Keratinocyte (primary cell): Measurements from ENCODE around the gene SLC26A8. TPM values are rescaled to one million over a fixed set of nuclear protein-coding genes. Genes with fewer than 3 reads are reported as not detected.

Experiments used
- DNase-seq: peaks from one replicate; pipeline ENCODE4 v3.0.0-alpha.2; 2011; ENCODE audit warnings: low read depth, missing footprints, low spot score
- FAIRE-seq: peaks from 2 replicates; lab custom pipeline; 2011; peaks lifted over from hg19 to GRCh38; lab: Jason Lieb, UNC
- H2AFZ ChIP-seq: 2 replicates; pipeline ENCODE4 v1.6.0; 2012; ENCODE audit warnings: low read length, control low read depth, inconsistent platforms; ENCODE audit not compliant: control insufficient read depth
- H3K27ac ChIP-seq: 2 replicates; pipeline ENCODE4 v1.5.1; 2011; ENCODE audit warnings: low read length; ENCODE audit not compliant: control insufficient read depth, insufficient read depth
- H3K27me3 ChIP-seq: 3 replicates; pipeline ENCODE4 v1.6.0; 2011; ENCODE audit warnings: low read length; ENCODE audit not compliant: control insufficient read depth, insufficient read depth; ENCODE audit errors: extremely low read depth
- H3K36me3 ChIP-seq, 2 experiments: 2 replicates in 1 of 2; 3 replicates in 1 of 2; pipeline ENCODE4 v1.5.1; 2011; ENCODE audit warnings: low read length in 2 of 2, mild to moderate bottlenecking in 1 of 2; ENCODE audit not compliant: control insufficient read depth in 2 of 2, insufficient read depth in 2 of 2; ENCODE audit errors: extremely low read depth in 1 of 2
- H3K4me1 ChIP-seq: 3 replicates; pipeline ENCODE4 v1.5.1; 2011; ENCODE audit warnings: low read length; ENCODE audit not compliant: control insufficient read depth, insufficient read depth; ENCODE audit errors: extremely low read depth
- H3K4me2 ChIP-seq: 3 replicates; pipeline ENCODE4 v1.6.0; 2011; ENCODE audit warnings: low read depth, low read length; ENCODE audit not compliant: control insufficient read depth, insufficient read depth; ENCODE audit errors: extremely low read depth
- H3K4me3 ChIP-seq, 3 experiments: fragments of 200-600 bp in 1 of 3; sonication (generic) in 1 of 3; 2 replicates in 2 of 3; 3 replicates in 1 of 3; pipeline ENCODE4 v1.5.1; 2011 to 2016; ENCODE audit warnings: low read length in 3 of 3, mild to moderate bottlenecking in 3 of 3, control low read depth in 2 of 3, inconsistent platforms in 1 of 3, low read depth in 1 of 3, mixed read lengths in 1 of 3, mixed run types in 1 of 3, moderate library complexity in 1 of 3; ENCODE audit not compliant: control insufficient read depth in 2 of 3, insufficient read depth in 2 of 3; ENCODE audit errors: extremely low read depth in 1 of 3
- H3K79me2 ChIP-seq: 2 replicates; pipeline ENCODE4 v1.6.0; 2012; ENCODE audit warnings: low read length; ENCODE audit not compliant: control insufficient read depth, insufficient read depth
- H3K9ac ChIP-seq: 3 replicates; pipeline ENCODE4 v1.6.0; 2011; ENCODE audit warnings: low read length; ENCODE audit not compliant: control insufficient read depth, insufficient read depth; ENCODE audit errors: extremely low read depth
- H3K9me1 ChIP-seq: 3 replicates; pipeline ENCODE4 v1.6.0; 2011; ENCODE audit warnings: low read length; ENCODE audit not compliant: control insufficient read depth, insufficient read depth; ENCODE audit errors: extremely low read depth
- H3K9me3 ChIP-seq: 2 replicates; pipeline ENCODE4 v1.5.1; 2012; ENCODE audit warnings: low read depth, low read length; ENCODE audit not compliant: control insufficient read depth
- H4K20me1 ChIP-seq: 3 replicates; pipeline ENCODE4 v1.6.0; 2011; ENCODE audit warnings: low read length; ENCODE audit not compliant: control insufficient read depth, insufficient read depth; ENCODE audit errors: extremely low read depth
- EZH2 ChIP-seq: IDR thresholded peaks from one replicate; pipeline ENCODE4 v1.6.1; 2012; ENCODE audit warnings: inconsistent platforms, mild to moderate bottlenecking, low read length, moderate library complexity
- dilution Hi-C: fragments of 300-500 bp; cut with MboI; formaldehyde crosslinking; loops from one replicate; pipeline ENCODE4 v1.7.0; 2020; ENCODE audit warnings: low sequenced_read_pairs; ENCODE audit not compliant: extremely low pct_ligation_motif_present
- polyA plus RNA-seq, 5 experiments: library from polyadenylated mRNA; depleted of rRNA in 3 of 5; stranded (reverse) in 3 of 5; stranded (forward) in 1 of 5; unstranded in 1 of 5; fragments of >200 nt; gene quantifications; 1 replicate in 1 of 5; 2 replicates in 3 of 5; 3 replicates in 1 of 5; pipeline versions ENCODE4 v1.2.1 to v1.2.3, GENCODE V29; 2011 to 2012; ENCODE audit warnings: missing spikeins in 2 of 5, low read depth in 1 of 5, low replicate concordance in 1 of 5
- TF ChIP-seq, protein P1 (sequence below), 3 experiments: IDR thresholded peaks in 1 of 3; conservative IDR thresholded peaks in 1 of 3; optimal IDR thresholded peaks in 1 of 3; 2 replicates in 2 of 3; 3 replicates in 1 of 3; pipeline versions ENCODE3 to v1.5.1; 2011; ENCODE audit warnings: low read length in 3 of 3, mild to moderate bottlenecking in 3 of 3, moderate library complexity in 2 of 3, control low read depth in 1 of 3, inconsistent platforms in 1 of 3; ENCODE audit not compliant: insufficient read depth in 2 of 3; ENCODE audit errors: extremely low read depth in 1 of 3

Gene SLC26A8
- polyA plus RNA-seq, 1 donor (not counting 4 experiments of a cell fraction or from before 2014, with no cell fraction given) = 0.18 TPM

DNA sequence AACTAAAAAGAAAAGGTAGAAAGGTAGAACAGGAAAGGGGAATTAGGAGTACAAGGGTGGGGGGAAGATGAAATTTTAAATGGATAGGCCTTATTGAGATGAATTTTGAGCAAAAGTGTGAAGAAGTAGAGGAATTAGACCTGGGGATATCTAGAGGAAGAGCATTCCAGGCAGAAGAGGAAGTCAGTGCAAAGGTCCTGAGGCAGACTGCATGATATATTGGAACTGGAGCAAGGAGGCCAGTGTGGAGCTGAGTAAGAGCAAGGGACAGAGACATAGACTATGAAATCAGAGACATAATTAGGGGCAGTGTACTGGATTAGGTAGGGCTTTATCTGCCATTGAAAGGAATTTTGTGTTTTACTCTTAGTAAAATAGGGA, 43.6 kb upstream of the SLC26A8 start:
- H3K79me2 ChIP-seq = peaks cover 79% of the 10 kb centered on the region
- DNase-seq (no peak), FAIRE-seq (no peak)
- no peak for TF ChIP-seq EZH2
- TF ChIP-seq, protein P1, sequence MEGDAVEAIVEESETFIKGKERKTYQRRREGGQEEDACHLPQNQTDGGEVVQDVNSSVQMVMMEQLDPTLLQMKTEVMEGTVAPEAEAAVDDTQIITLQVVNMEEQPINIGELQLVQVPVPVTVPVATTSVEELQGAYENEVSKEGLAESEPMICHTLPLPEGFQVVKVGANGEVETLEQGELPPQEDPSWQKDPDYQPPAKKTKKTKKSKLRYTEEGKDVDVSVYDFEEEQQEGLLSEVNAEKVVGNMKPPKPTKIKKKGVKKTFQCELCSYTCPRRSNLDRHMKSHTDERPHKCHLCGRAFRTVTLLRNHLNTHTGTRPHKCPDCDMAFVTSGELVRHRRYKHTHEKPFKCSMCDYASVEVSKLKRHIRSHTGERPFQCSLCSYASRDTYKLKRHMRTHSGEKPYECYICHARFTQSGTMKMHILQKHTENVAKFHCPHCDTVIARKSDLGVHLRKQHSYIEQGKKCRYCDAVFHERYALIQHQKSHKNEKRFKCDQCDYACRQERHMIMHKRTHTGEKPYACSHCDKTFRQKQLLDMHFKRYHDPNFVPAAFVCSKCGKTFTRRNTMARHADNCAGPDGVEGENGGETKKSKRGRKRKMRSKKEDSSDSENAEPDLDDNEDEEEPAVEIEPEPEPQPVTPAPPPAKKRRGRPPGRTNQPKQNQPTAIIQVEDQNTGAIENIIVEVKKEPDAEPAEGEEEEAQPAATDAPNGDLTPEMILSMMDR (optimal IDR thresholded peaks at IDR 0.05 in 1 of 3, IDR thresholded peaks at IDR 0.05 in 1 of 3, conservative IDR thresholded peaks at IDR 0.05 in 1 of 3; ENCODE audit: extremely low read depth in 1 of 3, insufficient read depth in 2 of 3, low read length in 3 of 3) = no peak
- H3K9ac ChIP-seq = no peak overlapping the region
- H3K4me2 ChIP-seq = no peak overlapping the region
- no peak overlapping the region for H3K27ac ChIP-seq
- no peaks in the 10 kb centered on the region for H3K36me3 ChIP-seq
- no peaks in the 10 kb centered on the region for H3K27me3 ChIP-seq
- no peak overlapping the region for H3K4me3 ChIP-seq
- no peaks in the 10 kb centered on the region for H3K9me1 ChIP-seq
- H4K20me1 ChIP-seq = no peaks in the 10 kb centered on the region
- dilution Hi-C loops = no loop called here
- no peak overlapping the region for H2AFZ ChIP-seq
- H3K4me1 ChIP-seq = peaks cover 4% of the 10 kb centered on the region
- no peaks in the 10 kb centered on the region for H3K9me3 ChIP-seq

DNA sequence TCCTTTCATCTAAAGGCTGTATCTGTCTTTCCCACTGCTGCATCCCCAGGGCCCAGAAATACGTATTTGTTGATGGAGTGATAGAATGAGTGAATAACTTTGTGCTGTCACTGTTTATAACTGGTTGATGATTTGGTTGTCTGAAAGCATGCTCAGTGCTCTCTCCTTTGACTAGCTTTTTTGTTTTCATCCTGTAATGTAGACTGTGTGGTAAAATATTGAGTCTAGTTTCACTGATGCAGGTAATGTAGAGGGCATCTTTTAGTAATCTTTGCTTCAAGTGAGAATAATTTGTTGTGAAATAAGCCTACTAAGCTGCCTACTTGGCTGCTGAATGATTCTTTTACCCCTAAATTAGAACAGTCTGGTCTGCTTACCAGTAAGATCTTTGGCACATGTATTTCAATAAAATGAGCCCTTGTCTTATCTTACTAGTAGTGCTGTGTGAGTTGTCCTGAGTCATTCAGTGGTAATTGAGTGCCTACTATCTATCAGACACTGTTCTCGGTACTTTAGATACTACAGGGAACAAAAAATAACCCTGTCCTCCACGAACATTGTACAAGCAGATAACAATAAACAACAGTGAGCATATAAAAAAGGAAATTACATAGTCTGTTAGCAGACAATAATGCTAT, 43.1 kb upstream of the SLC26A8 start:
- H3K27me3 ChIP-seq = no peaks in the 10 kb centered on the region
- no peak overlapping the region for H3K9ac ChIP-seq
- dilution Hi-C loops = no loop called here
- H3K36me3 ChIP-seq = no peaks in the 10 kb centered on the region
- no peak overlapping the region for H3K4me3 ChIP-seq
- H3K79me2 ChIP-seq = peaks cover 82% of the 10 kb centered on the region
- no peaks in the 10 kb centered on the region for H3K9me1 ChIP-seq
- H3K9me3 ChIP-seq = no peaks in the 10 kb centered on the region
- TF ChIP-seq, protein P1 (optimal IDR thresholded peaks at IDR 0.05 in 1 of 3, IDR thresholded peaks at IDR 0.05 in 1 of 3, conservative IDR thresholded peaks at IDR 0.05 in 1 of 3; ENCODE audit: extremely low read depth in 1 of 3, insufficient read depth in 2 of 3, low read length in 3 of 3) = no peak
- no peak for TF ChIP-seq EZH2
- H4K20me1 ChIP-seq = no peaks in the 10 kb centered on the region
- peaks cover 4% of the 10 kb centered on the region for H3K4me1 ChIP-seq
- H3K27ac ChIP-seq = no peak overlapping the region
- FAIRE-seq (no peak), DNase-seq (no peak)
- no peak overlapping the region for H2AFZ ChIP-seq
- no peak overlapping the region for H3K4me2 ChIP-seq
